H9 (cell line): ENCODE measurements around the gene ZNF648. TPM values are rescaled to one million over a fixed set of nuclear protein-coding genes. Genes with fewer than 3 reads are reported as not detected.

Experiments
- DNase-seq: peaks from one replicate; pipeline ENCODE4 v3.0.0-alpha.2; 2017
- H2AFZ ChIP-seq: one replicate; pipeline ENCODE4 v1.6.1; 2013; ENCODE audit warnings: mild to moderate bottlenecking, low read length, control low read depth, moderate library complexity
- H2AK5ac ChIP-seq: 2 replicates; pipeline ENCODE4 v1.6.1; 2013; ENCODE audit warnings: low read length, control low read depth, mixed read lengths; ENCODE audit not compliant: insufficient read length
- H2BK120ac ChIP-seq: one replicate; pipeline ENCODE4 v1.6.1; 2013; ENCODE audit warnings: low read depth, mild to moderate bottlenecking, low read length, control low read depth, inconsistent platforms; ENCODE audit not compliant: poor library complexity, severe bottlenecking
- H2BK12ac ChIP-seq: 2 replicates; pipeline ENCODE4 v1.6.1; 2013; ENCODE audit warnings: low read length, control low read depth, mixed read lengths, low read depth; ENCODE audit not compliant: insufficient read length
- H2BK15ac ChIP-seq: 2 replicates; pipeline ENCODE4 v1.6.1; 2013; ENCODE audit warnings: low read depth, low read length, control low read depth
- H2BK20ac ChIP-seq: one replicate; pipeline ENCODE4 v1.6.1; 2013; ENCODE audit warnings: low read depth, mild to moderate bottlenecking, low read length, control low read depth, inconsistent platforms; ENCODE audit not compliant: poor library complexity, severe bottlenecking
- H2BK5ac ChIP-seq: 2 replicates; pipeline ENCODE4 v1.6.1; 2013; ENCODE audit warnings: low read length, control low read depth, mixed read lengths; ENCODE audit not compliant: insufficient read length
- H3K14ac ChIP-seq: 2 replicates; pipeline ENCODE4 v1.6.1; 2013; ENCODE audit warnings: low read length, control low read depth; ENCODE audit not compliant: insufficient read depth
- H3K18ac ChIP-seq: 2 replicates; pipeline ENCODE4 v1.6.1; 2013; ENCODE audit warnings: low read depth, mild to moderate bottlenecking, mixed read lengths, low read length, control low read depth; ENCODE audit not compliant: insufficient read length
- H3K23ac ChIP-seq: 2 replicates; pipeline ENCODE4 v1.6.1; 2013; ENCODE audit warnings: low read length, control low read depth, mixed read lengths, low read depth; ENCODE audit not compliant: insufficient read length
- H3K23me2 ChIP-seq: 2 replicates; pipeline ENCODE4 v1.6.1; 2013; ENCODE audit warnings: low read depth, mild to moderate bottlenecking, mixed read lengths, low read length, control low read depth; ENCODE audit not compliant: insufficient read length, poor library complexity, severe bottlenecking
- H3K27ac ChIP-seq: 2 replicates; pipeline ENCODE4 v1.5.1; 2013; ENCODE audit warnings: low read length, control low read depth, mixed read lengths, low read depth; ENCODE audit not compliant: insufficient read length
- H3K27me3 ChIP-seq: 2 replicates; pipeline ENCODE4 v1.6.1; 2013; ENCODE audit warnings: low read length, control low read depth, inconsistent platforms; ENCODE audit not compliant: insufficient read depth
- H3K4ac ChIP-seq: 2 replicates; pipeline ENCODE4 v1.6.1; 2013; ENCODE audit warnings: low read depth, mild to moderate bottlenecking, control low read depth, inconsistent platforms, low read length, moderate library complexity
- H3K4me1 ChIP-seq: 2 replicates; pipeline ENCODE4 v1.6.1; 2013; ENCODE audit warnings: low read length, control low read depth, inconsistent platforms; ENCODE audit not compliant: insufficient read depth
- H3K4me2 ChIP-seq: 2 replicates; pipeline ENCODE4 v1.6.1; 2013; ENCODE audit warnings: low read length, control low read depth, mixed read lengths; ENCODE audit not compliant: insufficient read length, insufficient read depth
- H3K56ac ChIP-seq: 2 replicates; pipeline ENCODE4 v1.6.1; 2013; ENCODE audit warnings: low read depth, mild to moderate bottlenecking, mixed read lengths, low read length, control low read depth; ENCODE audit not compliant: insufficient read length
- H3K79me1 ChIP-seq: 2 replicates; pipeline ENCODE4 v1.6.1; 2013; ENCODE audit warnings: low read depth, mild to moderate bottlenecking, moderate library complexity, low read length, control low read depth, inconsistent platforms; ENCODE audit not compliant: insufficient read depth, poor library complexity, severe bottlenecking
- H3K79me2 ChIP-seq: 2 replicates; pipeline ENCODE4 v1.6.1; 2013; ENCODE audit warnings: low read length, control low read depth, inconsistent platforms; ENCODE audit not compliant: insufficient read depth
- H3K9ac ChIP-seq: 2 replicates; pipeline ENCODE4 v1.6.1; 2013; ENCODE audit warnings: low read length, control low read depth, mixed read lengths; ENCODE audit not compliant: insufficient read length; ENCODE audit errors: extremely low read depth
- H3K9me3 ChIP-seq: one replicate; pipeline ENCODE4 v1.6.1; 2013; ENCODE audit warnings: low read depth, low read length, inconsistent platforms; ENCODE audit not compliant: control insufficient read depth
- H3T11ph ChIP-seq: one replicate; pipeline ENCODE4 v1.6.1; 2013; ENCODE audit warnings: mild to moderate bottlenecking, low read length, control low read depth, inconsistent platforms
- H4K20me1 ChIP-seq: one replicate; pipeline ENCODE4 v1.6.1; 2013; ENCODE audit not compliant: control insufficient read depth, insufficient read length, insufficient read depth
- H4K5ac ChIP-seq: 2 replicates; pipeline ENCODE4 v1.6.1; 2013; ENCODE audit warnings: low read depth, mild to moderate bottlenecking, mixed read lengths, low read length, control low read depth; ENCODE audit not compliant: insufficient read length
- H4K8ac ChIP-seq: replicated peaks from 2 replicates; pipeline ENCODE4 v1.6.1; 2013; ENCODE audit warnings: low read length, control low read depth, mixed read lengths, low read depth; ENCODE audit not compliant: insufficient read length
- H4K91ac ChIP-seq: 2 replicates; pipeline ENCODE4 v1.6.1; 2013; ENCODE audit warnings: low read depth, mild to moderate bottlenecking, moderate library complexity, mixed read lengths, low read length, control low read depth; ENCODE audit not compliant: insufficient read length
- H3K27ac Mint-ChIP-seq, 3 experiments: 2 replicates in 2 of 3; 3 replicates in 1 of 3; pipeline ENCODE4 v1.8.0; 2020 to 2021; ENCODE audit warnings: mixed read lengths in 3 of 3, mild to moderate bottlenecking in 1 of 3, moderate library complexity in 1 of 3
- H3K27me3 Mint-ChIP-seq: 2 replicates; pipeline ENCODE4 v1.8.0; 2021; ENCODE audit warnings: low read depth, mild to moderate bottlenecking, moderate library complexity, mixed read lengths
- H3K36me3 Mint-ChIP-seq, 3 experiments: 2 replicates in 2 of 3; 3 replicates in 1 of 3; pipeline ENCODE4 v1.8.0; 2020 to 2021; ENCODE audit warnings: low read depth in 3 of 3, mixed read lengths in 3 of 3; ENCODE audit not compliant: insufficient read depth in 1 of 3
- H3K4me1 Mint-ChIP-seq, 2 experiments: 2 replicates each; pipeline ENCODE4 v1.8.0; 2020; ENCODE audit warnings: mixed read lengths in 2 of 2
- H3K4me3 Mint-ChIP-seq, 2 experiments: 2 replicates in 1 of 2; 3 replicates in 1 of 2; pipeline ENCODE4 v1.8.0; 2020 to 2021; ENCODE audit warnings: mild to moderate bottlenecking in 2 of 2, mixed read lengths in 2 of 2, moderate library complexity in 1 of 2
- H3K9me3 Mint-ChIP-seq, 2 experiments: 2 replicates in 1 of 2; 3 replicates in 1 of 2; pipeline ENCODE4 v1.8.0; 2020; ENCODE audit warnings: mild to moderate bottlenecking in 2 of 2, mixed read lengths in 2 of 2, moderate library complexity in 1 of 2
- WGBS: extraction: QIAGEN DNeasy Blood & Tissue Kit; methylation state at CpG from one replicate; pipeline ENCODE4 v1.1.7; 2013; ENCODE audit warnings: missing lambda C conversion rate, low lambda C conversion rate, mixed read lengths; ENCODE audit not compliant: insufficient read length; ENCODE audit errors: extremely low coverage; 5-methylcytosine and 5-hydroxymethylcytosine counted together
- total RNA-seq: library from RNA; stranded (reverse); gene quantifications from 2 replicates; pipeline ENCODE4 v1.2.1, GENCODE V29; 2021
- TF ChIP-seq, protein P1 (sequence below): fragments of 200-600 bp; sonication (generic); conservative IDR thresholded peaks from 3 replicates; pipeline ENCODE4 v1.8.0; 2021; ENCODE audit warnings: antibody characterized with exemption, mild to moderate bottlenecking

ZNF648 gene
- total RNA-seq, 1 experiment from 2014 or later = 1.4 TPM

GRCh38 chr1:182092336-182092735 lies 30.8 kb upstream of the ZNF648 start:
- Histone ChIP-seq H4K5ac (no peak overlapping the region), H2AK5ac (no peak overlapping the region), H3K56ac (no peak overlapping the region), H3K9ac (no peak overlapping the region), H3K79me1 (no peaks in the 10 kb centered on the region), H3K23ac (no peak overlapping the region), H2BK120ac (no peak overlapping the region), H3K27ac (no peak overlapping the region), H3K14ac (no peak overlapping the region), H2AFZ (no peak overlapping the region), H3K4ac (no peak overlapping the region), H2BK20ac (no peak overlapping the region), H2BK5ac (no peak overlapping the region), H2BK12ac (no peak overlapping the region), H3K79me2 (no peaks in the 10 kb centered on the region), H3K27me3 (no peaks in the 10 kb centered on the region), H4K20me1 (no peaks in the 10 kb centered on the region), H3K4me2 (no peak overlapping the region), H3K23me2 (no peaks in the 10 kb centered on the region), H3K4me1 (peaks cover 3% of the 10 kb centered on the region; the same call in 1 of the 2 replicates), H3T11ph (no peak overlapping the region), H4K8ac (no peak overlapping the region), H2BK15ac (no peak overlapping the region), H3K9me3 (no peaks in the 10 kb centered on the region), H4K91ac (no peak overlapping the region), H3K18ac (no peak overlapping the region)
- no peak overlapping the region for H3K4me3 Mint-ChIP-seq
- peaks cover 0 to 5% (median 0%) of the 10 kb centered on the region in 3 experiments; a peak in 2 of 7 replicates for H3K36me3 Mint-ChIP-seq
- no CpG with 5 or more reads among the region's 5 CpGs for WGBS
- H3K9me3 Mint-ChIP-seq = no peaks in the 10 kb centered on the region
- H3K27me3 Mint-ChIP-seq = peaks cover 3% of the 10 kb centered on the region; the same call in 1 of the 2 replicates
- DNase-seq = no peak
- TF ChIP-seq, protein P1, sequence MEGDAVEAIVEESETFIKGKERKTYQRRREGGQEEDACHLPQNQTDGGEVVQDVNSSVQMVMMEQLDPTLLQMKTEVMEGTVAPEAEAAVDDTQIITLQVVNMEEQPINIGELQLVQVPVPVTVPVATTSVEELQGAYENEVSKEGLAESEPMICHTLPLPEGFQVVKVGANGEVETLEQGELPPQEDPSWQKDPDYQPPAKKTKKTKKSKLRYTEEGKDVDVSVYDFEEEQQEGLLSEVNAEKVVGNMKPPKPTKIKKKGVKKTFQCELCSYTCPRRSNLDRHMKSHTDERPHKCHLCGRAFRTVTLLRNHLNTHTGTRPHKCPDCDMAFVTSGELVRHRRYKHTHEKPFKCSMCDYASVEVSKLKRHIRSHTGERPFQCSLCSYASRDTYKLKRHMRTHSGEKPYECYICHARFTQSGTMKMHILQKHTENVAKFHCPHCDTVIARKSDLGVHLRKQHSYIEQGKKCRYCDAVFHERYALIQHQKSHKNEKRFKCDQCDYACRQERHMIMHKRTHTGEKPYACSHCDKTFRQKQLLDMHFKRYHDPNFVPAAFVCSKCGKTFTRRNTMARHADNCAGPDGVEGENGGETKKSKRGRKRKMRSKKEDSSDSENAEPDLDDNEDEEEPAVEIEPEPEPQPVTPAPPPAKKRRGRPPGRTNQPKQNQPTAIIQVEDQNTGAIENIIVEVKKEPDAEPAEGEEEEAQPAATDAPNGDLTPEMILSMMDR = no peak
- H3K27ac Mint-ChIP-seq = no peak overlapping the region
- peaks cover 8 to 11% of the 10 kb centered on the region in 2 experiments for H3K4me1 Mint-ChIP-seq
